ENCODE measurements around the gene NRBP1.

Gene NRBP1

GRCh38 chr2:27489498-27490397, 61.3 kb downstream of the NRBP1 start, which contains the start of gene IFT172 (continued):
- TF ChIP-seq ZBTB48 (tag by site-specific recombination; IDR thresholded peaks at IDR 0.05), result no peak
- peak; percentile 97 for TF ChIP-seq SCRT2 (tag by site-specific recombination; IDR thresholded peaks at IDR 0.05)
- TF ChIP-seq ZNF394 (tag by site-specific recombination; IDR thresholded peaks at IDR 0.05; ENCODE audit: borderline replicate concordance), result peak; percentile 79; the same call in 1 of the 2 replicates
- TF ChIP-seq ATF2 (tag by site-specific recombination; IDR thresholded peaks at IDR 0.05; ENCODE audit: low read depth), result 0 out of 2 replicates have a peak, but pooled peaks have one; percentile 37
- TF ChIP-seq, protein P1, sequence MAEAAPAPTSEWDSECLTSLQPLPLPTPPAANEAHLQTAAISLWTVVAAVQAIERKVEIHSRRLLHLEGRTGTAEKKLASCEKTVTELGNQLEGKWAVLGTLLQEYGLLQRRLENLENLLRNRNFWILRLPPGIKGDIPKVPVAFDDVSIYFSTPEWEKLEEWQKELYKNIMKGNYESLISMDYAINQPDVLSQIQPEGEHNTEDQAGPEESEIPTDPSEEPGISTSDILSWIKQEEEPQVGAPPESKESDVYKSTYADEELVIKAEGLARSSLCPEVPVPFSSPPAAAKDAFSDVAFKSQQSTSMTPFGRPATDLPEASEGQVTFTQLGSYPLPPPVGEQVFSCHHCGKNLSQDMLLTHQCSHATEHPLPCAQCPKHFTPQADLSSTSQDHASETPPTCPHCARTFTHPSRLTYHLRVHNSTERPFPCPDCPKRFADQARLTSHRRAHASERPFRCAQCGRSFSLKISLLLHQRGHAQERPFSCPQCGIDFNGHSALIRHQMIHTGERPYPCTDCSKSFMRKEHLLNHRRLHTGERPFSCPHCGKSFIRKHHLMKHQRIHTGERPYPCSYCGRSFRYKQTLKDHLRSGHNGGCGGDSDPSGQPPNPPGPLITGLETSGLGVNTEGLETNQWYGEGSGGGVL (tag by site-specific recombination; IDR thresholded peaks at IDR 0.05), result peak; percentile 40; the same call in 1 of the 2 replicates
- no peak for TF ChIP-seq ZNF324 (tag by site-specific recombination; IDR thresholded peaks at IDR 0.05)
- peak; percentile 9 for TF ChIP-seq ZNF600 (tag by site-specific recombination; IDR thresholded peaks at IDR 0.05)

All from HEK293 (cell line).